ENCODE measurements around the gene DPH2. TPM values are rescaled to one million over a fixed set of nuclear protein-coding genes. Genes with fewer than 3 reads are reported as not detected.

The DPH2 gene
- polyA plus RNA-seq, 6 donors from 2014 or later = 23.4 to 58.5 (median 30.9) TPM

- H3K9me3 Mint-ChIP-seq = no peaks in the 10 kb centered on the region
- ATAC-seq (ENCODE audit: low read depth in 2 of 2) = no peak
- DNase-seq = no peak
- no peaks in the 10 kb centered on the region for H3K27me3 Mint-ChIP-seq
- no peak overlapping the region for H3K27ac Mint-ChIP-seq
- H3K4me3 Mint-ChIP-seq = peak overlapping the region in 1 of 8 donors; percentile 70
- peaks cover 3 to 10% (median 8%) of the 10 kb centered on the region in 3 donors for H3K4me1 Mint-ChIP-seq
- H3K36me3 Mint-ChIP-seq = no peaks in the 10 kb centered on the region
Observed at GRCh38 chr1:43986712-43987111, 16.9 kb downstream of the DPH2 start.

GRCh38 chr1:43987159-43987902 lies 17.5 kb downstream of the DPH2 start:
- Mint-ChIP-seq H3K27ac (peak overlapping the region in 1 of 6 donors; percentile 44), H3K9me3 (no peaks in the 10 kb centered on the region), H3K36me3 (no peaks in the 10 kb centered on the region), H3K4me1 (peaks cover 8 to 17% (median 11%) of the 10 kb centered on the region in 3 donors), H3K4me3 (peak overlapping the region in 1 of 8 donors; percentile 43), H3K27me3 (no peaks in the 10 kb centered on the region)
- DNase-seq (no peak), ATAC-seq (ENCODE audit: low read depth in 2 of 2) (no peak)

GRCh38 chr1:43990271-43991199 lies 20.7 kb downstream of the DPH2 start:
- no peak for DNase-seq
- Mint-ChIP-seq H3K27me3 (no peaks in the 10 kb centered on the region), H3K4me1 (peaks cover 24 to 38% (median 36%) of the 10 kb centered on the region in 3 donors), H3K27ac (peak overlapping the region in 3 of 6 donors; percentile 15 to 96 (median 89)), H3K4me3 (peak overlapping the region; percentile 91 to 98 (median 95)), H3K36me3 (no peaks in the 10 kb centered on the region), H3K9me3 (no peaks in the 10 kb centered on the region)
- no peak for ATAC-seq (ENCODE audit: low read depth in 2 of 2)

DNA sequence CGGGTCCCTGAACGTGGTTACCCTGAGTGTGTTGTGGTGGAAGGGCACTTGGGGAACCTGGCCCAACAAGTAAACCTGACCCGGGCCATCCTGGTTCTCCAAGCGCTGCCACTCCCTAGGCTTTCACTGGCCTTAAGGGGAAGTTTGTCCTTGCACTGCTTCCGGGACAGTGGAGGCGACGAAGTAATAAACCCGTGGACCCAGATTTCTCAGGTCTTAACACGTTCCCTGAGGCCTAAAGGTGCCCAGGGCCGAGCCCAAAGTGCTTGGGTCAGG lies 21.3 kb downstream of the DPH2 start:
- Mint-ChIP-seq H3K36me3 (no peaks in the 10 kb centered on the region), H3K4me1 (peaks cover 24 to 38% (median 36%) of the 10 kb centered on the region in 3 donors), H3K27ac (peak overlapping the region in 4 of 6 donors; percentile 69 to 96 (median 92)), H3K9me3 (no peaks in the 10 kb centered on the region), H3K4me3 (peak overlapping the region; percentile 91 to 98 (median 95)), H3K27me3 (no peaks in the 10 kb centered on the region)
- ATAC-seq (ENCODE audit: low read depth in 2 of 2) (no peak), DNase-seq (no peak)

GRCh38 chr1:43991476-43992231 lies 21.8 kb downstream of the DPH2 start, which contains the start of gene CCDC24:
Gene CCDC24, plus strand, starts transcription at chr1:43991599. Its CDS starts 280 bp downstream, at chr1:43991879.
- H3K4me1 Mint-ChIP-seq = peaks cover 24 to 38% (median 36%) of the 10 kb centered on the region in 3 donors
- H3K4me3 Mint-ChIP-seq = peak within 1 kb of the TSS; percentile 91 to 98 (median 95)
- no peaks in the 10 kb centered on the region for H3K9me3 Mint-ChIP-seq
- DNase-seq (peak; percentile 77), ATAC-seq (ENCODE audit: low read depth in 2 of 2) (peak; percentile 85)
- no peaks in the 10 kb centered on the region for H3K27me3 Mint-ChIP-seq
- peak within 1 kb of the TSS; percentile 69 to 96 (median 90) for H3K27ac Mint-ChIP-seq
- no peaks in the 10 kb centered on the region for H3K36me3 Mint-ChIP-seq

DNA sequence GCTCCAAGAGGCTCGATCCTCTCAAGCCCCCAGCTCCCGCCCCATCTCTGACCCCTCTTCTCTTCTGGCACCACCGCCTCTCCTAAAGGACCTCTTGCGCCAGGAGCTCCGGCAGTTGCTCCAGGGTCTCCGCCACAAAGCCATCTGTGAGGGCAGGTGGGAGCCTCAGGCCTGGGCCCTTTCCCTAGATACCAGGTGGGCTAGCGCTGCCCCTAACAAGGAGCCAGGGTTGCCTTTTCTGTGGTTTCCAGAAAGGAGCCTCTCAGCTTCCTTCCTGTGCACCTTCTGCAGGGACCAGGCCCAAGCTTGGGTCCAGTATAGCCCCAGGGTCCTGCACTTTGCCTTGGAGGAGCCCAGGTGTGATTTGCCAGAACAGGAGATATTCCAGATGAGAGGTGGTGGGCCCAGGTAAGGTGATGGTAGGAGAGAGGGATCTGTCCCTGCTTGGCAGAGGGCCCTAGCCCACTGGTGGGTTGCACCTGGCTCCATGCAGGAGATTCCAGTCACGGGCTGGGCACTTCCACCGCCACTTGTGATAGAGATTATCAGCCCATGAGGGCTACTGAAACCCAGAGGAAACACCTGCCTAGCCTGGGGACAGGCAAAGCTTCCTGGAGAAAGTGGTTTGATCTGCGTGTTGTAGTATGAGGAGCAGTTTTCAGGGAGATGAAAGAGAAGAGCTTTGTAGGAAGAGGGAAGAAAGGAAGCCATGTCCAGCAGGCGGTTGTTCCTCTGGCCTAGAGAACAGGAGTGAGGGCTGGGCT lies 22.6 kb downstream of the DPH2 start:
- Mint-ChIP-seq H3K4me1 (peaks cover 24 to 38% (median 36%) of the 10 kb centered on the region in 3 donors), H3K36me3 (no peaks in the 10 kb centered on the region), H3K27ac (peak overlapping the region in 3 of 6 donors; percentile 39 to 89 (median 56)), H3K27me3 (no peaks in the 10 kb centered on the region), H3K9me3 (no peaks in the 10 kb centered on the region), H3K4me3 (peak overlapping the region; percentile 91 to 98 (median 95))
- ATAC-seq (ENCODE audit: low read depth in 2 of 2) (no peak), DNase-seq (no peak)

- no peaks in the 10 kb centered on the region for H3K9me3 Mint-ChIP-seq
- DNase-seq (no peak), ATAC-seq (ENCODE audit: low read depth in 2 of 2) (peak; percentile 12 to 13)
- peak overlapping the region in 5 of 6 donors; percentile 67 to 89 (median 80) for H3K27ac Mint-ChIP-seq
- no peaks in the 10 kb centered on the region for H3K27me3 Mint-ChIP-seq
- H3K4me3 Mint-ChIP-seq = peak overlapping the region; percentile 2 to 96 (median 92)
- no peaks in the 10 kb centered on the region for H3K36me3 Mint-ChIP-seq
- peaks cover 25 to 38% (median 36%) of the 10 kb centered on the region in 3 donors for H3K4me1 Mint-ChIP-seq
Observed at GRCh38 chr1:43993206-43993914, 23.6 kb downstream of the DPH2 start.

DNA sequence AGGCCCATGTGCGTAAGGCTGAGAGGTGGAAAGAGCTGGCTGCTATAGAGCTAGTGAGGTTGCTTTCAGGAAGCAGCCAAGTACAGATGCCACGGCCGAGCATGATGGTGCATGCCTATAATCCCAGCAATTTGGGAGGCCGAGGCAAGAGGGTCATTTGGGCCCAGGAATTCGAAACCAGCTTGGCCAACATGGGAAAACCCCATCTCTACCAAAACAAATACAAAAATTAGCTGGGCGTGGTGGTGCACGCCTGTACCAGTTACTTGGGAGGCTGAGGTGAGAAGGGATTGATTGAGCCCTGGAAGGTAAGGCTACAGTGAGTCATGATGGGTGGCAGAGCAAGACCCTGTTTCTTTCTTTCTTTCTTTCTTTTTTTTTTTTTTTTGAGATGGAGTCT lies 24.3 kb downstream of the DPH2 start:
- H3K27me3 Mint-ChIP-seq = no peaks in the 10 kb centered on the region
- no peaks in the 10 kb centered on the region for H3K9me3 Mint-ChIP-seq
- ATAC-seq (ENCODE audit: low read depth in 2 of 2) (no peak), DNase-seq (no peak)
- H3K4me1 Mint-ChIP-seq = peaks cover 28 to 38% (median 36%) of the 10 kb centered on the region in 3 donors
- H3K27ac Mint-ChIP-seq = no peak overlapping the region
- H3K36me3 Mint-ChIP-seq = no peaks in the 10 kb centered on the region
- H3K4me3 Mint-ChIP-seq = peak overlapping the region in 4 of 8 donors; percentile 2 to 96 (median 93)

DNA sequence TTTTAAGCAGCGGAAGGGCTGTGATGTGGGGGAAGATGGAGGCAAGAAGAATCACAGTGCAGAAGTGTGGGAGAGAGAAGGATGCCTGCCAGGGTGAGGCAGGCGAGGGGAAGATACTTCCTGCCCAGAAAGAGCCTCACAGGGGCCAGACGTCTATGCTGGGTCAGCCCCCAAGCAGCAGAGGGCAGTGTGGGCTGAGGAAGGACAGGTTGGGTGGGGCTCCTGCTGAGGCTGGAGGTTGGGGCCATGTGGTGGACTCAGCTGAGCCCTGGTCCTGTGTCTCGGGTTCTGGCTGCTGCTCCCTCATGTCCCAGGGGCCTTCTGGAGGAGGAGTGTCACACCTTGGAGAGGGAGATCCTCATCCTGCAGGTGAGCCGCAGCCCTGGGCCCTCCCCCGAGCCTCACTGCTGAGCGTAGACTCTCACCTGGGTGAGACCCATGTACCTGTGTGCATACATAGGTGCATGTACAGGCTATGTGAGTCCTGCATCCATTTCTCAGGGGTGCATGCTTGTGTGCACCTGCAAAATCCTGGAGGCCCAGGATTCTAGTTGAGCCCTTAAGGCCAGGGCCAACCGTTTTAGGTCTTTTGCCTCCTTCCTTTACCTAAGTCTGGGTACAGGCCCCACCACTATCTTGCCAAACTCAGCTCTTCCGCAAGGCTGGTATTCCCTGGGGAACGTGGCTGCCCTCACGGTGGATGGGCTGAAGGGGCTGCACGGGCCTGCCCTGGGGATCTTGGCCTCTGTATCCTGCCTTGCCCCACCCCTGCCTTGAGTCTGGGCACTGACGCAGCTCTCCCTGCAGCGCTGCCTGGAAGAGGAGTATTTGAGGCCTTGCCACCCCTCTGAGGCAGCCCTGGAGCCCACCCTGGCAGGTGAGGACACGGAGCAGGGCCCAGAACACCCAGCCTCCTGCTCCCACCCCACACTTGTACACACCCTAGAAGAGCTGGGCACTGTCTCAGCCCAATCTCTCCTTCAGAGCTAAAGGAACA lies 25.3 kb downstream of the DPH2 start:
- no peak for ATAC-seq (ENCODE audit: low read depth in 2 of 2)
- H3K9me3 Mint-ChIP-seq = no peaks in the 10 kb centered on the region
- H3K4me1 Mint-ChIP-seq = peaks cover 28 to 38% (median 36%) of the 10 kb centered on the region in 3 donors
- no peak for DNase-seq
- H3K27ac Mint-ChIP-seq = peak overlapping the region in 1 of 6 donors; percentile 74
- H3K4me3 Mint-ChIP-seq = peak overlapping the region in 1 of 8 donors; percentile 44
- H3K36me3 Mint-ChIP-seq = no peaks in the 10 kb centered on the region
- H3K27me3 Mint-ChIP-seq = no peaks in the 10 kb centered on the region

- no peak for ATAC-seq (ENCODE audit: low read depth in 2 of 2)
- Mint-ChIP-seq H3K9me3 (no peaks in the 10 kb centered on the region), H3K27ac (peak overlapping the region in 1 of 6 donors; percentile 8), H3K4me1 (peaks cover 28 to 33% (median 32%) of the 10 kb centered on the region in 3 donors), H3K4me3 (peak overlapping the region in 1 of 8 donors; percentile 63), H3K27me3 (peaks cover 0 to 3% (median 0%) of the 10 kb centered on the region in 3 donors), H3K36me3 (no peaks in the 10 kb centered on the region)
- DNase-seq = no peak
Observed at GRCh38 chr1:43995984-43996732, 26.3 kb downstream of the DPH2 start.
